ENCODE measurements around the gene EPHA5. TPM values are rescaled to one million over a fixed set of nuclear protein-coding genes. Genes with fewer than 3 reads are reported as not detected.
"Not testable (repeated sequence)": the region's sequence is repeated elsewhere in the genome, so short reads cannot be mapped to it uniquely, and the experiment has no call there.

EPHA5 gene
- total RNA-seq, 1 experiment from 2014 or later: 0.28 TPM

DNA sequence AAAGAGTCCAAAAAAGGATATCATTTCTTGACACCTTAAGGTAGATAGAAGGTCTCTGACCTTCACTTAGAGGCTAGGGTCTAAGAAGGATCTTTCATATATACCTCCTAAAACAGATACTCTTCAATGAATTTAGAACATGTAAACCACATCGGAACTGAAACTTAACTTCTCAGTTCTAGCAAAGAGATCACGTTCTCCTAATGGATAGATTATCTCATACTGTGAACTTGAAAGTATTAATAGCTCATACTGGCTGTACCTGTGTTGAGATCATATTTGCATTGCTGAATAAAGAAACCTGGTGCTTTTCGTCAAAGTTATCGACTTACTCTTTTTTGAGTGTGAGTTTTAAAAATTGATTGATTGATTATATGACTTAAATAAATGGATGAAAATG is 353.8 kb downstream of the EPHA5 start:
- intact Hi-C loops (cut with micrococcal nuclease): no loop called here
- no peak overlapping the region for H3K27ac Mint-ChIP-seq (ENCODE audit: low read depth, unreplicated experiment)
- ChIA-PET CTCF (no interaction called here), POLR2A (no interaction called here)
- no peaks in the 10 kb centered on the region for H3K9me3 Mint-ChIP-seq (ENCODE audit: unreplicated experiment)
- no peak for DNase-seq (ENCODE audit: unreplicated experiment)
- TF ChIP-seq, protein P1, sequence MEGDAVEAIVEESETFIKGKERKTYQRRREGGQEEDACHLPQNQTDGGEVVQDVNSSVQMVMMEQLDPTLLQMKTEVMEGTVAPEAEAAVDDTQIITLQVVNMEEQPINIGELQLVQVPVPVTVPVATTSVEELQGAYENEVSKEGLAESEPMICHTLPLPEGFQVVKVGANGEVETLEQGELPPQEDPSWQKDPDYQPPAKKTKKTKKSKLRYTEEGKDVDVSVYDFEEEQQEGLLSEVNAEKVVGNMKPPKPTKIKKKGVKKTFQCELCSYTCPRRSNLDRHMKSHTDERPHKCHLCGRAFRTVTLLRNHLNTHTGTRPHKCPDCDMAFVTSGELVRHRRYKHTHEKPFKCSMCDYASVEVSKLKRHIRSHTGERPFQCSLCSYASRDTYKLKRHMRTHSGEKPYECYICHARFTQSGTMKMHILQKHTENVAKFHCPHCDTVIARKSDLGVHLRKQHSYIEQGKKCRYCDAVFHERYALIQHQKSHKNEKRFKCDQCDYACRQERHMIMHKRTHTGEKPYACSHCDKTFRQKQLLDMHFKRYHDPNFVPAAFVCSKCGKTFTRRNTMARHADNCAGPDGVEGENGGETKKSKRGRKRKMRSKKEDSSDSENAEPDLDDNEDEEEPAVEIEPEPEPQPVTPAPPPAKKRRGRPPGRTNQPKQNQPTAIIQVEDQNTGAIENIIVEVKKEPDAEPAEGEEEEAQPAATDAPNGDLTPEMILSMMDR (IDR thresholded peaks at IDR 0.05; ENCODE audit: unreplicated experiment): no peak
- no peaks in the 10 kb centered on the region for H3K36me3 Mint-ChIP-seq (ENCODE audit: insufficient read depth, unreplicated experiment)
- no TSS peak for BruUV-seq (replicated peaks)
- H3K27me3 Mint-ChIP-seq (ENCODE audit: insufficient read depth, unreplicated experiment): no peaks in the 10 kb centered on the region
- H3K4me1 Mint-ChIP-seq (ENCODE audit: insufficient read depth, unreplicated experiment): no peaks in the 10 kb centered on the region
- H3K4me3 Mint-ChIP-seq (ENCODE audit: unreplicated experiment): no peak overlapping the region

DNA sequence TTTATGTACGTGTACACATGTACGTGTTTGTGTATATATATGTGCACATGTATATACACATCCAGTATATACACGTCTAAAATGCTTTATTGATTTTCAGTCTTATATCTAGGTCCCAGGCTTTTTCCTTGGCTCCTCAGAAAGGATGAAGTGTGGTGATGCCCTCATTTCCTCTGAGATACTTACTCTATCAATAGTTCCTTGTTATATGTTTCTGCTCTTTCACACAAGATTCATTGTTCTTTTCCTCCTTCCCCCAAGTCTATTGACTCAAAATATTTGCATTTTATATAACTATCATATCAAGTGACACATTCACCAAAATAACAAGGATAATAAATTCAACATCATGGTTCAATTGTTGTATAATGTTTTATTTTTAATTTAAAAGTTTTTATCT is 359.2 kb downstream of the EPHA5 start:
- H3K27ac Mint-ChIP-seq (ENCODE audit: low read depth, unreplicated experiment): no peak overlapping the region
- TF ChIP-seq, protein P1 (IDR thresholded peaks at IDR 0.05; ENCODE audit: unreplicated experiment): no peak
- no peak for DNase-seq (ENCODE audit: unreplicated experiment)
- ChIA-PET CTCF (no interaction called here), POLR2A (no interaction called here)
- no TSS peak for BruUV-seq (replicated peaks)
- H3K27me3 Mint-ChIP-seq (ENCODE audit: insufficient read depth, unreplicated experiment): no peaks in the 10 kb centered on the region
- no peaks in the 10 kb centered on the region for H3K36me3 Mint-ChIP-seq (ENCODE audit: insufficient read depth, unreplicated experiment)
- intact Hi-C loops (cut with micrococcal nuclease): no loop called here
- H3K9me3 Mint-ChIP-seq (ENCODE audit: unreplicated experiment): peaks cover 8% of the 10 kb centered on the region
- no peaks in the 10 kb centered on the region for H3K4me1 Mint-ChIP-seq (ENCODE audit: insufficient read depth, unreplicated experiment)
- no peak overlapping the region for H3K4me3 Mint-ChIP-seq (ENCODE audit: unreplicated experiment)

DNA sequence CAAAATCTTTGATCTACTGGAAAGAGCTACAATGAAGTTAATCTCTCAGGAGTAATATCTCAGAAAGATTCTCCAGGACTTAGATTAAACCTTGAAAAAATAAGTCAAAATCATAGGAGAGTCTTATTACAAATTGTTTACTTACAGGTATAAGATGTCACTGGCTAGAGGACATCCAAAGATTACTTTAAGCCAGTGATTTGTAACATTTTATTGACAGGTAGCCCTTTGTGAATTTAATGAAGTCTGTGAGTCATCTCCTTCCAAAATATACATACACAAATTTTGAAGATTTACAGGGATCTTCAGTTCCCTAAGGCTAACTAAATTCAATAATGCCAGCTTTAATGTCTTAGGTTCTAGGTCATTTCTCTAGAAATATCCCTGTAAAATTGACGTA is 359.7 kb downstream of the EPHA5 start:
- Mint-ChIP-seq H3K27ac (ENCODE audit: low read depth, unreplicated experiment) (no peak overlapping the region), H3K9me3 (ENCODE audit: unreplicated experiment) (peaks cover 8% of the 10 kb centered on the region), H3K27me3 (ENCODE audit: insufficient read depth, unreplicated experiment) (no peaks in the 10 kb centered on the region), H3K36me3 (ENCODE audit: insufficient read depth, unreplicated experiment) (no peaks in the 10 kb centered on the region), H3K4me3 (ENCODE audit: unreplicated experiment) (no peak overlapping the region), H3K4me1 (ENCODE audit: insufficient read depth, unreplicated experiment) (no peaks in the 10 kb centered on the region)
- DNase-seq (ENCODE audit: unreplicated experiment): no peak
- intact Hi-C loops (cut with micrococcal nuclease): no loop called here
- CTCF ChIA-PET: no interaction called here
- no TSS peak for BruUV-seq (replicated peaks)
- TF ChIP-seq, protein P1 (IDR thresholded peaks at IDR 0.05; ENCODE audit: unreplicated experiment): no peak
- POLR2A ChIA-PET: no interaction called here

DNA sequence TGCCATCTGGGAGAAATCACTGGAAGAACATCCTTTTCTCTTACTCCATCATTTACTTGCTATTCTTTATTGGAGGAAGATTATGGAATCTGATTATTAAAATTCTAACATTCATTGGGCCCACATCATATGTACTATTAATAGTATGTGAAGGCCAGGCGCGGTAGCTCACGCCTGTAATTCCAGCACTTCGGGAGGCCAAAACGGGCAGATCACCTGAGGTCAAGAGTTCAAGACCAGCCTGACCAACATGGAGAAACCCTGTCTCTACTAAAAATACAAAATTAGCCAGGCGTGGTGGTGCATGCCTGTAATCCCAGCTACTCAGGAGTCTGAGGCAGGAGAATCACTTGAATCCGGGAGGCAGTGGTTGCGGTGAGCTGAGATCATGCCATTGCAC is 361.7 kb downstream of the EPHA5 start:
- H3K9me3 Mint-ChIP-seq (ENCODE audit: unreplicated experiment); H3K4me3 Mint-ChIP-seq (ENCODE audit: unreplicated experiment); H3K27ac Mint-ChIP-seq (ENCODE audit: low read depth, unreplicated experiment); H3K4me1 Mint-ChIP-seq (ENCODE audit: insufficient read depth, unreplicated experiment); BruUV-seq (replicated peaks); intact Hi-C loops (cut with micrococcal nuclease); H3K36me3 Mint-ChIP-seq (ENCODE audit: insufficient read depth, unreplicated experiment); H3K27me3 Mint-ChIP-seq (ENCODE audit: insufficient read depth, unreplicated experiment); CTCF ChIA-PET; POLR2A ChIA-PET; DNase-seq (ENCODE audit: unreplicated experiment): not testable (repeated sequence)

DNA sequence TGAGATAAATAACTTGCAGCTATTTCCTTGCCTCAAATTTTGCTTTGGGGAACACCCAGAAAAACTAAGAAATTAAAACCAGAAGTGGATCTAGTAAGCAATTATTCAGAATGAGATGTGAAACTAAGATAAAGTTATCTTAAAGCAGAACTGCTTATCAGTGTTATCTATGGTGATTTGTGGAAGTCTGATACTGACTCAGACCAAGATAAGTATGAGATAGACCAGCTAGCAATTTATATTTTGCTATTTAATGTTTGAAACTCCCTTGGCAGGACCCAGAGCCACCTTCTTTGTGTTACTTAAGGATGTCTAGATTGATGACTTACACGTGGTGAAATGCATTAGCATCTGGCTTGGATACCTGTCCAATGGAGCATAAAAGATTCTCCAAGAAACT is 368.1 kb downstream of the EPHA5 start:
- BruUV-seq (replicated peaks): no TSS peak
- DNase-seq (ENCODE audit: unreplicated experiment): no peak
- intact Hi-C loops (cut with micrococcal nuclease): no loop called here
- Mint-ChIP-seq H3K4me1 (ENCODE audit: insufficient read depth, unreplicated experiment) (no peaks in the 10 kb centered on the region), H3K27me3 (ENCODE audit: insufficient read depth, unreplicated experiment) (no peaks in the 10 kb centered on the region), H3K9me3 (ENCODE audit: unreplicated experiment) (no peaks in the 10 kb centered on the region), H3K27ac (ENCODE audit: low read depth, unreplicated experiment) (no peak overlapping the region), H3K4me3 (ENCODE audit: unreplicated experiment) (no peak overlapping the region), H3K36me3 (ENCODE audit: insufficient read depth, unreplicated experiment) (no peaks in the 10 kb centered on the region)
- CTCF ChIA-PET: no interaction called here
- TF ChIP-seq, protein P1 (IDR thresholded peaks at IDR 0.05; ENCODE audit: unreplicated experiment): no peak
- POLR2A ChIA-PET: interaction anchor here (0.6 kb wide), 1 partner anchor 1458 kb away, joined by 3 read pairs; no protein-coding TSS in a partner anchor
